ENCODE data around the gene DDN. TPM values are rescaled to one million over a fixed set of nuclear protein-coding genes. Genes with fewer than 3 reads are reported as not detected.

Gene DDN
- total and polyA plus RNA-seq, 9 of the 15 experiments (the other 6 are each of a cell fraction or from before 2014, with no cell fraction given), result 0.03 to 3.6 (median 1.6) TPM

- no peak for TF ChIP-seq SMARCC2 (IDR thresholded peaks at IDR 0.05; ENCODE audit: low read depth)
- TF ChIP-seq EGR1 (conservative IDR thresholded peaks at IDR 0.05), result peak; percentile 73
- 0 out of 4 replicates have a peak, but pooled peaks of 1 of the 2 experiments have one; percentile 5 for TF ChIP-seq HDAC1 (IDR thresholded peaks at IDR 0.05)
- no peak for TF ChIP-seq TOE1 (IDR thresholded peaks at IDR 0.05; ENCODE audit: borderline replicate concordance)
- 0 out of 2 replicates have a peak, but pooled peaks have one; percentile 63 for TF ChIP-seq TOE1 (CRISPR knock-in tag; IDR thresholded peaks at IDR 0.05; ENCODE audit: borderline replicate concordance, low read depth)
- peak; percentile 11; the same call in 1 of the 2 replicates for TF ChIP-seq ELF4 (CRISPR knock-in tag; IDR thresholded peaks at IDR 0.05)
- peak; percentile 92; the same call in 1 of the 2 replicates for TF ChIP-seq ZC3H4 (CRISPR knock-in tag; IDR thresholded peaks at IDR 0.05; ENCODE audit: borderline replicate concordance)
- TF ChIP-seq, protein P1, sequence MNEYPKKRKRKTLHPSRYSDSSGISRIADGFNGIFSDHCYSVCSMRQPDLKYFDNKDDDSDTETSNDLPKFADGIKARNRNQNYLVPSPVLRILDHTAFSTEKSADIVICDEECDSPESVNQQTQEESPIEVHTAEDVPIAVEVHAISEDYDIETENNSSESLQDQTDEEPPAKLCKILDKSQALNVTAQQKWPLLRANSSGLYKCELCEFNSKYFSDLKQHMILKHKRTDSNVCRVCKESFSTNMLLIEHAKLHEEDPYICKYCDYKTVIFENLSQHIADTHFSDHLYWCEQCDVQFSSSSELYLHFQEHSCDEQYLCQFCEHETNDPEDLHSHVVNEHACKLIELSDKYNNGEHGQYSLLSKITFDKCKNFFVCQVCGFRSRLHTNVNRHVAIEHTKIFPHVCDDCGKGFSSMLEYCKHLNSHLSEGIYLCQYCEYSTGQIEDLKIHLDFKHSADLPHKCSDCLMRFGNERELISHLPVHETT (CRISPR knock-in tag; conservative IDR thresholded peaks at IDR 0.05 in 1 of 2, IDR thresholded peaks at IDR 0.05 in 1 of 2), result peak in 1 of 2 experiments; percentile 98; a peak in 2 of 4 replicates
- peak; percentile 97 for TF ChIP-seq POLR2H (tag; IDR thresholded peaks at IDR 0.05; ENCODE audit: low read depth)
- TF ChIP-seq, protein P2, sequence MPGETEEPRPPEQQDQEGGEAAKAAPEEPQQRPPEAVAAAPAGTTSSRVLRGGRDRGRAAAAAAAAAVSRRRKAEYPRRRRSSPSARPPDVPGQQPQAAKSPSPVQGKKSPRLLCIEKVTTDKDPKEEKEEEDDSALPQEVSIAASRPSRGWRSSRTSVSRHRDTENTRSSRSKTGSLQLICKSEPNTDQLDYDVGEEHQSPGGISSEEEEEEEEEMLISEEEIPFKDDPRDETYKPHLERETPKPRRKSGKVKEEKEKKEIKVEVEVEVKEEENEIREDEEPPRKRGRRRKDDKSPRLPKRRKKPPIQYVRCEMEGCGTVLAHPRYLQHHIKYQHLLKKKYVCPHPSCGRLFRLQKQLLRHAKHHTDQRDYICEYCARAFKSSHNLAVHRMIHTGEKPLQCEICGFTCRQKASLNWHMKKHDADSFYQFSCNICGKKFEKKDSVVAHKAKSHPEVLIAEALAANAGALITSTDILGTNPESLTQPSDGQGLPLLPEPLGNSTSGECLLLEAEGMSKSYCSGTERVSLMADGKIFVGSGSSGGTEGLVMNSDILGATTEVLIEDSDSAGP (CRISPR knock-in tag; IDR thresholded peaks at IDR 0.05), result no peak
- TF ChIP-seq DPF2 (IDR thresholded peaks at IDR 0.05), result peak; percentile 36; the same call in 1 of the 2 replicates
- peak; percentile 71; the same call in 1 of the 2 replicates for TF ChIP-seq CAMTA2 (CRISPR knock-in tag; conservative IDR thresholded peaks at IDR 0.05)
- TF ChIP-seq TAF1 (IDR thresholded peaks at IDR 0.05; ENCODE audit: control insufficient read depth, extremely low read depth, insufficient read depth, low read length, severe bottlenecking), result peak; percentile 95
- TF ChIP-seq OTX1 (CRISPR knock-in tag; IDR thresholded peaks at IDR 0.05), result no peak
- no peak for TF ChIP-seq MCM5 (IDR thresholded peaks at IDR 0.05; ENCODE audit: low read depth)
- TF ChIP-seq CREBBP (IDR thresholded peaks at IDR 0.05; ENCODE audit: low read depth, low read length), result no peak
- no peak for TF ChIP-seq SAP30 (IDR thresholded peaks at IDR 0.05; ENCODE audit: borderline replicate concordance, insufficient read depth, low read depth, low read length, poor library complexity, severe bottlenecking)
- no peak for TF ChIP-seq BCL6 (CRISPR knock-in tag; IDR thresholded peaks at IDR 0.05)
- no peak for TF ChIP-seq MAFK (IDR thresholded peaks at IDR 0.05; ENCODE audit: low read length)
- TF ChIP-seq TEAD4 (IDR thresholded peaks at IDR 0.05; ENCODE audit: low read length), result 0 out of 2 replicates have a peak, but pooled peaks have one; percentile 26
- no peak for TF ChIP-seq TEAD4 (CRISPR knock-in tag; IDR thresholded peaks at IDR 0.05; ENCODE audit: borderline replicate concordance)
- no peak for TF ChIP-seq ZNF324 (CRISPR knock-in tag; IDR thresholded peaks at IDR 0.05)
- no peak for TF ChIP-seq ZFP1 (CRISPR knock-in tag; IDR thresholded peaks at IDR 0.05)
- peak; percentile 97 for TF ChIP-seq GTF2E2 (tag; IDR thresholded peaks at IDR 0.05)
- no peak for TF ChIP-seq TFAM (CRISPR knock-in tag; conservative IDR thresholded peaks at IDR 0.05)
- no peak for TF ChIP-seq ZNF696 (CRISPR knock-in tag; conservative IDR thresholded peaks at IDR 0.05)
- TF ChIP-seq TEAD2 (tag; IDR thresholded peaks at IDR 0.05), result no peak
Observed at GRCh38 chr12:49018261-49019119, 19.3 kb upstream of the DDN start, which contains the start of gene PRKAG1 (continued).

Data from K562 (cell line).